Measurements from ENCODE around the gene GNL1.
"Not testable (repeated sequence)": the region's sequence is repeated elsewhere in the genome, so short reads cannot be mapped to it uniquely, and the experiment has no call there.

The GNL1 gene

DNA sequence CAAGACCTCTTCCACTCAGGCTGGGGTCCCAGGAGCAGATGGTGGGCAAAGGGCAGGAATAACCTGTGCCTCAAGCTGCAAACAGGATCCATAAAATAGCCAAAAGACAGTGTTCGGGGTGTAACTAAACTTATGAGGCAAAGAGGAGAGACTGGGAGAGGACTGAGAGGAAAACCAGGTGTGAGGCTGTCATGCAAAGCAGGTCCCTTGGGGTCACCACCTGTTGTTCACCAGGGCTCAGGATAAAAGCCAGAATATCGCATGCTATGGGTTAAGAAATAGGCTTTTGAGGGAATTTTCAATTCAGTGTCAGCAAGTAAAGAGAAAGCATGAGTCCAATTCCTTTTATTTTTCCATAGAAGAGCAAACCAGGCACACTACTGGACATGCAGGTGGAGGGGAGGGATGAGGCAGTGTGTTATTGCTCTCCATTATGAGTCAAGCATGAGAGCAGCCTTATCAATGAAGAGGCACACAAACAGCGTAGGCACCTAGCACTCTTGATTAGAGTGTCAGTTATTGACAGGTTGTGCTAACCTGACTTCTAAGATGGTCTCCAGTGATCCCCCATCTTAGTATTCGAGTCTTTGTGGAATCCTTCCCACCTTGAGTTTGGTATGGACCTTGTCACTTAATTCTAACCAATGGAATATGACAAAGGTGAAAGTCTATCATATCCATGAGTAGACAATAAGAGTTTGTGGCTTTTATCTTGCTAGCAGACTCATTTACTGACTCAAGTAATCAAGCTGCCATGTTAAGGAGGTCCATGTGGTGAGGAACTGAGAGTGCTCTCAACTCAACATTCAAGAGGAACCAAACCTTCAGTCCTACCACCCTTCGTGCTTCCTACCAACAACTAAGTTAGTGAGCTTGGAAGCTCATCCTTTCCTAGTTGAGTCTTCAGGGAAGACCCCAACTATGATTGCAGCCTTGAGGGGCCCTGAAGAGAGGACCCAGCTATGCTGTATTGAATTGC, 48.2 kb downstream of the GNL1 start:
- no peak for TF ChIP-seq CTCF (IDR thresholded peaks at IDR 0.05; ENCODE audit: borderline replicate concordance, insufficient read depth, low read depth, low read length)
- H3K4me3 ChIP-seq (ENCODE audit: low read depth, low read length) = no peak overlapping the region

GRCh38 chr6:30500421-30501355, 55.6 kb downstream of the GNL1 start:
- H3K4me3 ChIP-seq (ENCODE audit: low read depth, low read length) = no peak overlapping the region
- no peak for TF ChIP-seq CTCF (IDR thresholded peaks at IDR 0.05; ENCODE audit: borderline replicate concordance, insufficient read depth, low read depth, low read length)

GRCh38 chr6:30498705-30499104, 57.6 kb downstream of the GNL1 start:
- not testable (repeated sequence) for H3K4me3 ChIP-seq (ENCODE audit: low read depth, low read length)

- no peak for TF ChIP-seq CTCF (IDR thresholded peaks at IDR 0.05; ENCODE audit: borderline replicate concordance, insufficient read depth, low read depth, low read length)
- H3K4me3 ChIP-seq (ENCODE audit: low read depth, low read length) = no peak overlapping the region
These were observed 58.6 kb downstream of the GNL1 start for GRCh38 chr6:30497714-30498113.

- H3K4me3 ChIP-seq (ENCODE audit: low read depth, low read length) = not testable (repeated sequence)
These were observed 59.1 kb downstream of the GNL1 start for GRCh38 chr6:30497261-30497599.

- TF ChIP-seq CTCF (IDR thresholded peaks at IDR 0.05; ENCODE audit: borderline replicate concordance, insufficient read depth, low read depth, low read length) = no peak
- H3K4me3 ChIP-seq (ENCODE audit: low read depth, low read length) = no peak overlapping the region
These were observed 60.3 kb downstream of the GNL1 start for GRCh38 chr6:30495993-30496392.

DNA sequence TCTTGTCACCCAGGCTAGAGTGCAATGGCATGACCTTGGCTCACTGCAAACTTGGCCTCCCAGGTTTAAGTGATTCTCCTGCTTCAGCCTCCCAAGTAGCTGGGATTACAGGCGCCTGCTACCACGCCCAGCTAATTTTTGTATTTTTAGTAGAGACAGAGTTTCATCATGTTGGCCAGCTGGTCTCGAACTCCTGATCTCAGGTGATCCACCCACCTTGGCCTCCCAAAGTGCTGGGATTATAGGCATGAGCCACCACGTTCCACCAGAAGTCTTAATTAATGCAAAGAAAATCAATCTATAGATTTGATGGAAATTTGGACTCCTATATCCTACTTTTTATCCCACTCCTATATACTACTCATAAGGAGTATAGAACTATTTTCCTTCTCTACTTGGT, 61.2 kb downstream of the GNL1 start:
- H3K4me3 ChIP-seq (ENCODE audit: low read depth, low read length) = not testable (repeated sequence)

DNA sequence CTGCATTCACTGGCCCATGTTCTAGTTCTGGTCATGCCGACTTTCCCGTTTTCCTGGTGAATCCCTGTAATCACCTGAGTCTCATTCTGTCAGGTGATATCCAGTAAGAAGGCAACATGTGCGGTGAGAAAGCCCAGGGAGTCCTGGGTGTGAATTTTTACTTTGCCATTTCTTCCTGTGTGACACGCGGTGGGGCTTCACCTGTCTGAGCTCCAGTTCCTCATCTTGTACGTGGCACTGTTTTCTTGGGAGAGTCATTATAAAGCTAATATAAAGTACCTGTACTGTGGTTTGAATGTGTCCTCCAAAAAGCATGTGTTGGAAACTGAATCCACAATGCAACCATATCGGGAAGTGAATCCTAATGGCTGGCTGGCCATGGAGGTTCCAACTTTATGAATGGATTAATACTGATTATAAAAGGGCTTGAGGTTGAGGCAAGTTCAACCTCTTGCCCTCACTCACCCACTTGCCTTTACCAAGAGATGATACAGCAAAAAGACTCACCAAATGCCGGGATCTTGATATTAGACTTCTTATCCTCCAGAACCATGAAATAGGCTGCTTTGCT, 61.9 kb downstream of the GNL1 start:
- no peak overlapping the region for H3K4me3 ChIP-seq (ENCODE audit: low read depth, low read length)
- TF ChIP-seq CTCF (IDR thresholded peaks at IDR 0.05; ENCODE audit: borderline replicate concordance, insufficient read depth, low read depth, low read length) = no peak

Measured in GM12875 (cell line).